ENCODE data around the gene HAUS2. TPM values are rescaled to one million over a fixed set of nuclear protein-coding genes. Genes with fewer than 3 reads are reported as not detected.
A peak's percentile ranks its signal among the peaks of the same experiment; 100 is the strongest.

The HAUS2 gene
- total RNA-seq (24.4 TPM), polyA plus RNA-seq (10 to 100 TPM; 21.0 to 33.1 (median 25.1) TPM)

- Mint-ChIP-seq H3K9me3 (no peaks in the 10 kb centered on the region), H3K4me3 (peak within 1 kb of the TSS; percentile 89 to 95 (median 92)), H3K27me3 (peaks cover 4% of the 10 kb centered on the region), H3K27ac (peak within 1 kb of the TSS; percentile 98 to 100 (median 100)), H3K4me1 (peaks cover 27 to 79% (median 57%) of the 10 kb centered on the region in 4 donors), H3K36me3 (peaks cover 15% of the 10 kb centered on the region)
- ATAC-seq (ENCODE audit: low read depth in 2 of 2), result peak; percentile 84 to 86
- Histone ChIP-seq H3K9me3 (ENCODE audit: control insufficient read depth in 2 of 2, low read length in 2 of 2) (no peaks in the 10 kb centered on the region), H3K4me1 (ENCODE audit: control insufficient read depth, insufficient read depth, low read length, poor library complexity, severe bottlenecking) (peaks cover 62% of the 10 kb centered on the region), H3K27ac (ENCODE audit: insufficient read depth, low read length, poor library complexity, severe bottlenecking) (peak within 1 kb of the TSS; percentile 82), H3K36me3 (ENCODE audit: control insufficient read depth, insufficient read depth, low read length) (peaks cover 14% of the 10 kb centered on the region), H3K27me3 (ENCODE audit: control insufficient read depth, insufficient read depth, low read length) (no peaks in the 10 kb centered on the region), H3K4me3 (ENCODE audit: low read depth, low read length) (peak within 1 kb of the TSS; percentile 99)
- DNase-seq, result peak; percentile 86 to 89 (median 88)
Measured at GRCh38 chr15:42548249-42549031, at the start of gene HAUS2, which contains the start of gene LRRC57. TSS of gene HAUS2 (plus strand) at chr15:42548838. CDS start at chr15:42548873, 35 bp downstream. TSS of gene LRRC57 (minus strand) at chr15:42548793. CDS start at chr15:42548434, 359 bp downstream.

GRCh38 chr15:42499858-42500609 is 48.6 kb upstream of the HAUS2 start:
- Mint-ChIP-seq H3K4me1 (peaks cover 18 to 65% (median 42%) of the 10 kb centered on the region in 4 donors), H3K27me3 (no peaks in the 10 kb centered on the region), H3K9me3 (no peaks in the 10 kb centered on the region), H3K27ac (peak overlapping the region in 1 of 3 donors; percentile 78), H3K36me3 (peaks cover 5% of the 10 kb centered on the region), H3K4me3 (peak overlapping the region in 1 of 4 donors; percentile 15)
- H3K36me3 ChIP-seq (ENCODE audit: control insufficient read depth, insufficient read depth, low read length), result peaks cover 2% of the 10 kb centered on the region
- ATAC-seq (ENCODE audit: low read depth in 2 of 2) (no peak), DNase-seq (no peak)
- no peak overlapping the region for H3K27ac ChIP-seq (ENCODE audit: insufficient read depth, low read length, poor library complexity, severe bottlenecking)
- peaks cover 16% of the 10 kb centered on the region for H3K4me1 ChIP-seq (ENCODE audit: control insufficient read depth, insufficient read depth, low read length, poor library complexity, severe bottlenecking)
- H3K27me3 ChIP-seq (ENCODE audit: control insufficient read depth, insufficient read depth, low read length), result no peaks in the 10 kb centered on the region
- H3K4me3 ChIP-seq (ENCODE audit: low read depth, low read length), result no peak overlapping the region
- no peaks in the 10 kb centered on the region for H3K9me3 ChIP-seq (ENCODE audit: control insufficient read depth in 2 of 2, low read length in 2 of 2)

DNA sequence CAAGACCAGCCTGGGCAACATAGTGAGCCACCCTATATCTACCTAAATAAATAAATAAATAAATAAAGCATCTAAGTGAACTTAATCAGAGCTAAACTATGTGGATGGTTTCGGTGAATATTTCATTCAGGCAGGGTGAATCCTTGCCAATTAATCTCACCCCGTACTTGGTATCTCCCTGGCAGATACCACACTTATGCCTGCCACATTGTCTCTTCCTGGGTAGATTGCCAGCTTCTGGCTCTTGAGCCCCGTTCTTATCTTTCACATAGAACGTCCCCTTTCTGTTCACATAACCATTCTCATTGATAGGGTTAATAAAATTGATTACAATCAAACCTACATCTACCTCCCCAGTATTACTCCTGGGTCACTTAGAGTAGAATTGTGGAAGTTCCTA is 46.2 kb upstream of the HAUS2 start:
- H3K27me3 Mint-ChIP-seq, result no peaks in the 10 kb centered on the region
- no peaks in the 10 kb centered on the region for H3K9me3 ChIP-seq (ENCODE audit: control insufficient read depth in 2 of 2, low read length in 2 of 2)
- no peak overlapping the region for H3K4me3 ChIP-seq (ENCODE audit: low read depth, low read length)
- H3K27ac ChIP-seq (ENCODE audit: insufficient read depth, low read length, poor library complexity, severe bottlenecking), result no peak overlapping the region
- no peak for DNase-seq
- no peaks in the 10 kb centered on the region for H3K27me3 ChIP-seq (ENCODE audit: control insufficient read depth, insufficient read depth, low read length)
- H3K36me3 Mint-ChIP-seq, result peaks cover under 1% of the 10 kb centered on the region
- H3K4me1 ChIP-seq (ENCODE audit: control insufficient read depth, insufficient read depth, low read length, poor library complexity, severe bottlenecking), result no peaks in the 10 kb centered on the region
- no peak for ATAC-seq (ENCODE audit: low read depth in 2 of 2)
- H3K27ac Mint-ChIP-seq, result no peak overlapping the region
- no peak overlapping the region for H3K4me3 Mint-ChIP-seq
- peaks cover 18 to 55% (median 30%) of the 10 kb centered on the region in 4 donors for H3K4me1 Mint-ChIP-seq
- H3K9me3 Mint-ChIP-seq, result no peaks in the 10 kb centered on the region
- peaks cover 2% of the 10 kb centered on the region for H3K36me3 ChIP-seq (ENCODE audit: control insufficient read depth, insufficient read depth, low read length)

GRCh38 chr15:42503825-42504224 is 44.8 kb upstream of the HAUS2 start:
- no peaks in the 10 kb centered on the region for H3K9me3 ChIP-seq (ENCODE audit: control insufficient read depth in 2 of 2, low read length in 2 of 2)
- DNase-seq, result no peak
- H3K4me1 Mint-ChIP-seq, result peaks cover 16 to 42% (median 29%) of the 10 kb centered on the region in 4 donors
- no peak overlapping the region for H3K27ac Mint-ChIP-seq
- no peaks in the 10 kb centered on the region for H3K27me3 Mint-ChIP-seq
- no peak overlapping the region for H3K4me3 Mint-ChIP-seq
- no peak overlapping the region for H3K4me3 ChIP-seq (ENCODE audit: low read depth, low read length)
- no peaks in the 10 kb centered on the region for H3K9me3 Mint-ChIP-seq
- peaks cover 2% of the 10 kb centered on the region for H3K36me3 ChIP-seq (ENCODE audit: control insufficient read depth, insufficient read depth, low read length)
- no peaks in the 10 kb centered on the region for H3K27me3 ChIP-seq (ENCODE audit: control insufficient read depth, insufficient read depth, low read length)
- peaks cover 9% of the 10 kb centered on the region for H3K36me3 Mint-ChIP-seq
- H3K27ac ChIP-seq (ENCODE audit: insufficient read depth, low read length, poor library complexity, severe bottlenecking), result no peak overlapping the region
- H3K4me1 ChIP-seq (ENCODE audit: control insufficient read depth, insufficient read depth, low read length, poor library complexity, severe bottlenecking), result no peaks in the 10 kb centered on the region
- no peak for ATAC-seq (ENCODE audit: low read depth in 2 of 2)

- Histone ChIP-seq H3K27ac (ENCODE audit: insufficient read depth, low read length, poor library complexity, severe bottlenecking) (no peak overlapping the region), H3K36me3 (ENCODE audit: control insufficient read depth, insufficient read depth, low read length) (peaks cover 2% of the 10 kb centered on the region), H3K9me3 (ENCODE audit: control insufficient read depth in 2 of 2, low read length in 2 of 2) (no peaks in the 10 kb centered on the region), H3K27me3 (ENCODE audit: control insufficient read depth, insufficient read depth, low read length) (no peaks in the 10 kb centered on the region), H3K4me3 (ENCODE audit: low read depth, low read length) (no peak overlapping the region), H3K4me1 (ENCODE audit: control insufficient read depth, insufficient read depth, low read length, poor library complexity, severe bottlenecking) (no peaks in the 10 kb centered on the region)
- H3K9me3 Mint-ChIP-seq, result no peaks in the 10 kb centered on the region
- H3K27ac Mint-ChIP-seq, result no peak overlapping the region
- peaks cover 9% of the 10 kb centered on the region for H3K36me3 Mint-ChIP-seq
- DNase-seq (no peak), ATAC-seq (ENCODE audit: low read depth in 2 of 2) (no peak)
- H3K27me3 Mint-ChIP-seq, result no peaks in the 10 kb centered on the region
- H3K4me3 Mint-ChIP-seq, result no peak overlapping the region
- peaks cover 16 to 35% (median 26%) of the 10 kb centered on the region in 4 donors for H3K4me1 Mint-ChIP-seq
Measured at GRCh38 chr15:42504631-42505030, 44.0 kb upstream of the HAUS2 start.

- DNase-seq (no peak), ATAC-seq (ENCODE audit: low read depth in 2 of 2) (no peak)
- no peak overlapping the region for H3K27ac ChIP-seq (ENCODE audit: insufficient read depth, low read length, poor library complexity, severe bottlenecking)
- no peaks in the 10 kb centered on the region for H3K4me1 ChIP-seq (ENCODE audit: control insufficient read depth, insufficient read depth, low read length, poor library complexity, severe bottlenecking)
- H3K4me3 ChIP-seq (ENCODE audit: low read depth, low read length), result no peak overlapping the region
- no peak overlapping the region for H3K27ac Mint-ChIP-seq
- no peaks in the 10 kb centered on the region for H3K9me3 ChIP-seq (ENCODE audit: control insufficient read depth in 2 of 2, low read length in 2 of 2)
- H3K4me3 Mint-ChIP-seq, result no peak overlapping the region
- no peaks in the 10 kb centered on the region for H3K9me3 Mint-ChIP-seq
- no peaks in the 10 kb centered on the region for H3K27me3 Mint-ChIP-seq
- no peaks in the 10 kb centered on the region for H3K27me3 ChIP-seq (ENCODE audit: control insufficient read depth, insufficient read depth, low read length)
- H3K36me3 Mint-ChIP-seq, result peaks cover 9% of the 10 kb centered on the region
- H3K4me1 Mint-ChIP-seq, result peaks cover 14 to 30% (median 21%) of the 10 kb centered on the region in 4 donors
- peaks cover 5% of the 10 kb centered on the region for H3K36me3 ChIP-seq (ENCODE audit: control insufficient read depth, insufficient read depth, low read length)
Measured at GRCh38 chr15:42507514-42507913, 41.1 kb upstream of the HAUS2 start.

GRCh38 chr15:42508263-42508690 is 40.4 kb upstream of the HAUS2 start:
- Mint-ChIP-seq H3K4me1 (peaks cover 17 to 26% (median 24%) of the 10 kb centered on the region in 4 donors), H3K27me3 (no peaks in the 10 kb centered on the region), H3K36me3 (peaks cover 13% of the 10 kb centered on the region), H3K27ac (no peak overlapping the region), H3K9me3 (no peaks in the 10 kb centered on the region), H3K4me3 (no peak overlapping the region)
- no peak for ATAC-seq (ENCODE audit: low read depth in 2 of 2)
- Histone ChIP-seq H3K36me3 (ENCODE audit: control insufficient read depth, insufficient read depth, low read length) (peaks cover 3% of the 10 kb centered on the region), H3K27ac (ENCODE audit: insufficient read depth, low read length, poor library complexity, severe bottlenecking) (no peak overlapping the region), H3K4me1 (ENCODE audit: control insufficient read depth, insufficient read depth, low read length, poor library complexity, severe bottlenecking) (no peaks in the 10 kb centered on the region), H3K9me3 (ENCODE audit: control insufficient read depth in 2 of 2, low read length in 2 of 2) (no peaks in the 10 kb centered on the region), H3K27me3 (ENCODE audit: control insufficient read depth, insufficient read depth, low read length) (no peaks in the 10 kb centered on the region), H3K4me3 (ENCODE audit: low read depth, low read length) (no peak overlapping the region)
- DNase-seq, result no peak

All from CD4-positive, CD25-positive, alpha-beta regulatory T cell (primary cell).